Gastrocnemius medialis (tissue), 4 donors: ENCODE measurements around the gene PLSCR3.

ENCODE experiments used
- CTCF ChIP-seq, 5 experiments: fragments of 450-650 bp in 3 of 5; fragments of 200-600 bp in 2 of 5; sonication (generic) in 2 of 5; IDR thresholded peaks in 4 of 5; conservative IDR thresholded peaks in 1 of 5; 1 replicate in 4 of 5; 2 replicates in 1 of 5; pipeline ENCODE4 v1.5.1; 2016 to 2019; ENCODE audit warnings: antibody characterized with exemption in 5 of 5, mild to moderate bottlenecking in 3 of 5, moderate library complexity in 3 of 5
- POLR2A ChIP-seq, 2 donors: fragments of 450-650 bp; IDR thresholded peaks; one replicate each; pipeline ENCODE4 v1.6.1; 2017; ENCODE audit warnings: antibody characterized with exemption in 2 of 2, mild to moderate bottlenecking in 2 of 2, moderate library complexity in 2 of 2

DNA sequence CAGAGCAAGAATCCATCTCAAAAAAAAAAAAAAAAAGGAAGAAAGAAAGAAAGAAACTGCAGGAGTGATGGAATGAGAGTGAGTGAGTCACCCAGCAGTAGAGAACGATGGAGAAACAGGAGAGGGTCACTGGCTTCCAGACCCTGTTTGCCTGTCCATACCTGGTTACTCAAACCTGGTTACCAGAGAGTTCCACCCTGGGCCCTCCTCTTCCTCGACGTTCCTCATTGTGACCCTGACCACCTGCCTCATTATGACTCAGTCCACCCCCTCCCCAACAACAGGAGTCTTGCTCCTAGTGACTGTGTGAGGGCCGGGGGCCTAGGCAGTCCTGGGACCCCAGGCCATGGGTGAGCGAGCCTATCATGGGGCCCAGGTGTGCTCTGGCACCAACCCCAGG is 34.2 kb upstream of the PLSCR3 start, which contains the start of gene SPEM3:
- TF ChIP-seq POLR2A (IDR thresholded peaks at IDR 0.05) (no peak), CTCF (IDR thresholded peaks at IDR 0.05 in 4 of 5, conservative IDR thresholded peaks at IDR 0.05 in 1 of 5) (no peak)
